H1 (cell line): ENCODE data around the gene UTS2R. TPM values are rescaled to one million over a fixed set of nuclear protein-coding genes. Genes with fewer than 3 reads are reported as not detected.

ENCODE experiments used
- CTCF ChIA-PET: fragments of 300-600 bp; sonication (Branson Sonifier 250); formaldehyde crosslinking; loops from one replicate; lab custom pipeline; 2021; ENCODE audit not compliant: partially characterized antibody; lab: Charles Lee
- POLR2A ChIA-PET: fragments of 300-600 bp; sonication (Branson Sonifier 250); formaldehyde crosslinking; loops from one replicate; lab custom pipeline; 2021; ENCODE audit warnings: inconsistent platforms; ENCODE audit not compliant: partially characterized antibody; lab: Charles Lee
- DNase-seq, 2 experiments: peaks; one replicate each; pipeline versions ENCODE4 v3.0.0 to v3.0.0-alpha.2; 2010 to 2022; ENCODE audit warnings: low spot score in 2 of 2, low read depth in 1 of 2, mixed read lengths in 1 of 2
- FAIRE-seq: peaks from 2 replicates; lab custom pipeline; 2011; peaks lifted over from hg19 to GRCh38; lab: Jason Lieb, UNC
- H2AFZ ChIP-seq: 2 replicates; pipeline ENCODE4 v1.8.1; 2012; ENCODE audit warnings: low read length, inconsistent platforms
- H2AK5ac ChIP-seq: 2 replicates; pipeline ENCODE4 v1.6.1; 2013; ENCODE audit warnings: low read depth, low read length
- H2BK120ac ChIP-seq: replicated peaks from 2 replicates; pipeline ENCODE3; 2013; ENCODE audit warnings: low read depth, low read length, inconsistent platforms
- H2BK12ac ChIP-seq: 2 replicates; pipeline ENCODE4 v1.6.1; 2013; ENCODE audit warnings: low read depth, low read length
- H2BK15ac ChIP-seq: 2 replicates; pipeline ENCODE4 v1.6.1; 2013; ENCODE audit warnings: low read length
- H2BK20ac ChIP-seq: 2 replicates; pipeline ENCODE4 v1.6.1; 2013; ENCODE audit warnings: low read length
- H2BK5ac ChIP-seq: 2 replicates; pipeline ENCODE4 v1.6.1; 2013; ENCODE audit warnings: low read depth, low read length
- H3K14ac ChIP-seq: 2 replicates; pipeline ENCODE4 v1.6.1; 2013; ENCODE audit warnings: inconsistent platforms; ENCODE audit not compliant: insufficient read length
- H3K18ac ChIP-seq: 2 replicates; pipeline ENCODE4 v1.6.1; 2013; ENCODE audit warnings: low read length; ENCODE audit errors: extremely low read depth
- H3K23ac ChIP-seq: 2 replicates; pipeline ENCODE4 v1.6.1; 2013; ENCODE audit warnings: inconsistent platforms; ENCODE audit not compliant: insufficient read length
- H3K23me2 ChIP-seq: 2 replicates; pipeline ENCODE4 v1.6.1; 2013; ENCODE audit warnings: low read depth, low read length
- H3K27ac ChIP-seq: 2 replicates; pipeline ENCODE4 v1.6.1; 2011; ENCODE audit warnings: low read depth, low read length, inconsistent platforms
- H3K27me3 ChIP-seq, 4 experiments: replicated peaks in 1 of 4; 1 replicate in 1 of 4; 2 replicates in 3 of 4; pipeline versions ENCODE4 v1.6.1 to v1.8.1; 2011 to 2013; ENCODE audit warnings: low read length in 3 of 4, mild to moderate bottlenecking in 3 of 4, inconsistent platforms in 2 of 4, mixed read lengths in 2 of 4, moderate library complexity in 1 of 4; ENCODE audit not compliant: control insufficient read depth in 3 of 4, insufficient read depth in 3 of 4; ENCODE audit errors: extremely low read depth in 1 of 4
- H3K36me3 ChIP-seq, 4 experiments: 2 replicates each; pipeline versions ENCODE4 v1.6.1 to v1.8.1; 2011 to 2013; ENCODE audit warnings: mild to moderate bottlenecking in 4 of 4, low read length in 3 of 4, moderate library complexity in 2 of 4, control low read depth in 1 of 4, inconsistent platforms in 1 of 4; ENCODE audit not compliant: insufficient read depth in 4 of 4, control insufficient read depth in 2 of 4
- H3K4ac ChIP-seq: replicated peaks from 2 replicates; pipeline ENCODE3; 2013; ENCODE audit warnings: low read length, low read depth, mixed read lengths, inconsistent platforms; ENCODE audit not compliant: insufficient read length
- H3K4me1 ChIP-seq, 4 experiments: replicated peaks in 1 of 4; 1 replicate in 1 of 4; 2 replicates in 3 of 4; pipeline versions ENCODE4 v1.6.1 to v1.8.1; 2011 to 2013; ENCODE audit warnings: low read length in 3 of 4, inconsistent platforms in 2 of 4, mixed read lengths in 1 of 4; ENCODE audit not compliant: insufficient read depth in 4 of 4, control insufficient read depth in 3 of 4
- H3K4me2 ChIP-seq, 2 experiments: 2 replicates each; pipeline versions ENCODE4 v1.6.1 to v1.8.1; 2011 to 2013; ENCODE audit warnings: low read depth in 2 of 2, low read length in 2 of 2, control low read depth in 1 of 2, inconsistent platforms in 1 of 2, mild to moderate bottlenecking in 1 of 2; ENCODE audit not compliant: insufficient read depth in 1 of 2
- H3K4me3 ChIP-seq, 4 experiments: fragments of 200-600, 300-600 bp in 1 of 4; sonication (generic), shearing (Covaris generic), sonication (Bioruptor Twin) in 1 of 4; 2 replicates each; pipeline versions ENCODE4 v1.5.1 to v1.8.1; 2011 to 2016; ENCODE audit warnings: low read length in 4 of 4, low read depth in 3 of 4, control low read depth in 2 of 4, inconsistent platforms in 2 of 4, mild to moderate bottlenecking in 2 of 4, mixed read lengths in 1 of 4, moderate library complexity in 1 of 4; ENCODE audit not compliant: insufficient read depth in 2 of 4; ENCODE audit errors: extremely low read depth in 1 of 4
- H3K56ac ChIP-seq: replicated peaks from 2 replicates; pipeline ENCODE3; 2013; ENCODE audit warnings: low read depth, mild to moderate bottlenecking, mixed read lengths, low read length, inconsistent platforms; ENCODE audit not compliant: insufficient read length
- H3K79me1 ChIP-seq: 2 replicates; pipeline ENCODE4 v1.6.1; 2013; ENCODE audit warnings: low read depth, low read length, control low read depth
- H3K79me2 ChIP-seq, 2 experiments: 2 replicates each; pipeline versions ENCODE4 v1.6.1 to v1.8.1; 2012 to 2013; ENCODE audit warnings: low read length in 2 of 2, mild to moderate bottlenecking in 2 of 2, inconsistent platforms in 1 of 2; ENCODE audit not compliant: insufficient read depth in 2 of 2, control insufficient read depth in 1 of 2
- H3K9ac ChIP-seq, 4 experiments: replicated peaks in 1 of 4; 1 replicate in 1 of 4; 2 replicates in 3 of 4; pipeline versions ENCODE4 v1.6.1 to v1.8.1; 2011 to 2013; ENCODE audit warnings: low read depth in 3 of 4, low read length in 3 of 4, control low read depth in 2 of 4, mild to moderate bottlenecking in 2 of 4, moderate library complexity in 2 of 4, inconsistent platforms in 1 of 4; ENCODE audit errors: extremely low read depth in 1 of 4
- H3K9me3 ChIP-seq, 2 experiments: 2 replicates each; pipeline versions ENCODE4 v1.6.1 to v1.8.1; 2012 to 2013; ENCODE audit warnings: mild to moderate bottlenecking in 2 of 2, moderate library complexity in 2 of 2, control low read depth in 1 of 2, inconsistent platforms in 1 of 2, low read depth in 1 of 2, low read length in 1 of 2, mixed read lengths in 1 of 2; ENCODE audit not compliant: insufficient read depth in 2 of 2
- H4K20me1 ChIP-seq, 2 experiments: replicated peaks in 1 of 2; 2 replicates each; pipeline versions ENCODE3 to v1.8.1; 2011 to 2013; ENCODE audit warnings: inconsistent platforms in 2 of 2, low read length in 2 of 2, mild to moderate bottlenecking in 1 of 2; ENCODE audit not compliant: insufficient read depth in 2 of 2, control insufficient read depth in 1 of 2
- H4K5ac ChIP-seq: 2 replicates; pipeline ENCODE4 v1.6.1; 2013; ENCODE audit warnings: low read length, low read depth, mixed read lengths, inconsistent platforms; ENCODE audit not compliant: insufficient read length
- H4K8ac ChIP-seq: 2 replicates; pipeline ENCODE4 v1.8.0; 2013; ENCODE audit warnings: mild to moderate bottlenecking, moderate library complexity, low read length, inconsistent platforms; ENCODE audit not compliant: insufficient read depth; ENCODE audit errors: extremely low read depth
- H4K91ac ChIP-seq: replicated peaks from 2 replicates; pipeline ENCODE3; 2013; ENCODE audit warnings: low read length, mixed read lengths, inconsistent platforms; ENCODE audit not compliant: insufficient read length
- ATF3 ChIP-seq: IDR thresholded peaks from 2 replicates; pipeline ENCODE4 v1.6.1; 2011; ENCODE audit warnings: low read depth, mild to moderate bottlenecking, low read length; ENCODE audit not compliant: insufficient read depth
- BRCA1 ChIP-seq: IDR thresholded peaks from 2 replicates; pipeline ENCODE4 v1.6.1; 2012; ENCODE audit warnings: low read depth, low read length, improper control_type of control experiment
- CEBPB ChIP-seq: IDR thresholded peaks from 2 replicates; pipeline ENCODE4 v1.6.1; 2012; ENCODE audit warnings: low read depth, low read length
- CHD2 ChIP-seq: IDR thresholded peaks from 2 replicates; pipeline ENCODE4 v1.6.1; 2012; ENCODE audit warnings: low read length, improper control_type of control experiment
- EZH2 ChIP-seq: fragments of 200-600 bp; sonication (generic); IDR thresholded peaks from 2 replicates; pipeline ENCODE4 v1.7.1; 2012; ENCODE audit warnings: low read depth, mild to moderate bottlenecking, moderate library complexity, low read length, inconsistent platforms; ENCODE audit not compliant: severe bottlenecking
- POLR2A ChIP-seq, 2 experiments: IDR thresholded peaks; 1 replicate in 1 of 2; 2 replicates in 1 of 2; pipeline ENCODE4 v1.6.1; 2011; ENCODE audit warnings: low read depth in 2 of 2, low read length in 2 of 2, mild to moderate bottlenecking in 2 of 2; ENCODE audit errors: control extremely low read depth in 1 of 2
- RFX5 ChIP-seq: IDR thresholded peaks from 2 replicates; pipeline ENCODE4 v1.6.1; 2011; ENCODE audit warnings: low read depth, low read length, improper control_type of control experiment, borderline replicate concordance
- SIX5 ChIP-seq: IDR thresholded peaks from 2 replicates; pipeline ENCODE4 v1.6.1; 2011; ENCODE audit warnings: mild to moderate bottlenecking, low read depth, low read length
- SP1 ChIP-seq: IDR thresholded peaks from 2 replicates; pipeline ENCODE4 v1.6.1; 2011; ENCODE audit warnings: low read depth, low read length
- WGBS, 2 experiments: shearing (Covaris generic) in 1 of 2; methylation state at CpG; one replicate each; pipeline versions ENCODE4 v1.1.6 to v1.1.7; 2013 to 2015; ENCODE audit warnings: low lambda C conversion rate in 2 of 2, mixed read lengths in 2 of 2, inconsistent platforms in 1 of 2, low coverage in 1 of 2, missing lambda C conversion rate in 1 of 2; ENCODE audit not compliant: insufficient replicate concordance in 2 of 2, insufficient coverage in 1 of 2, insufficient read length in 1 of 2; ENCODE audit errors: extremely low coverage in 1 of 2, missing lambda C conversion rate in 1 of 2; 5-methylcytosine and 5-hydroxymethylcytosine counted together
- polyA plus RNA-seq, 7 experiments: library from polyadenylated mRNA; depleted of rRNA in 3 of 7; stranded (reverse) in 5 of 7; unstranded in 2 of 7; fragments of >200 nt in 5 of 7; fragments of 200-250 nt in 2 of 7; gene quantifications; 1 replicate in 5 of 7; 2 replicates in 1 of 7; 4 replicates in 1 of 7; pipeline versions ENCODE4 v1.2.1 to v1.2.3, GENCODE V29; 2011 to 2013; ENCODE audit warnings: missing spikeins in 2 of 7, mixed read lengths in 2 of 7
- total RNA-seq: library from RNA; stranded (reverse); fragmentation: NEBNext Ultra II Directional; extraction: Animal tissue kit (Norgen Biotek cat#: 25700); gene quantifications from 2 replicates; pipeline ENCODE4 v1.2.1, GENCODE V29; 2021

The UTS2R gene
- total and polyA plus RNA-seq, 2 of the 8 experiments (the other 6 are each of a cell fraction or from before 2014, with no cell fraction given): 0.27 TPM; not detected in 1

- Histone ChIP-seq H3K79me2 (no peaks in the 10 kb centered on the region), H3K18ac (no peak overlapping the region), H3K9me3 (no peaks in the 10 kb centered on the region), H4K91ac (no peak overlapping the region), H2BK5ac (no peak overlapping the region), H2AK5ac (no peak overlapping the region), H3K79me1 (no peaks in the 10 kb centered on the region), H3K27me3 (no peaks in the 10 kb centered on the region), H3K23me2 (no peaks in the 10 kb centered on the region), H3K27ac (no peak overlapping the region), H4K5ac (no peak overlapping the region), H4K8ac (no peak overlapping the region), H2BK15ac (no peak overlapping the region), H3K56ac (no peak overlapping the region), H2BK12ac (no peak overlapping the region), H3K4me3 (no peak overlapping the region), H3K23ac (no peak overlapping the region), H3K4me1 (no peaks in the 10 kb centered on the region), H3K36me3 (peaks cover 0 to 11% (median 2%) of the 10 kb centered on the region in 4 experiments; a peak in 3 of 8 replicates), H2BK20ac (no peak overlapping the region), H3K14ac (no peak overlapping the region), H4K20me1 (peaks cover 0 to 1% of the 10 kb centered on the region in 2 experiments), H3K4me2 (no peak overlapping the region), H2BK120ac (no peak overlapping the region), H3K9ac (no peak overlapping the region), H3K4ac (no peak overlapping the region), H2AFZ (no peak overlapping the region)
- TF ChIP-seq CHD2 (no peak), SIX5 (no peak), BRCA1 (no peak), EZH2 (no peak), ATF3 (no peak), POLR2A (IDR thresholded peaks at IDR 0.05; ENCODE audit: control extremely low read depth in 1 of 2, low read depth in 2 of 2, low read length in 2 of 2) (no peak), CEBPB (no peak), RFX5 (no peak), SP1 (no peak)
- FAIRE-seq: no peak
- 98% methylated on average over 11 of the region's 14 CpGs; no CpG with 5 or more reads in 1 of the 2 experiments for WGBS, 2 experiments
- ChIA-PET POLR2A (no interaction called here), CTCF (no interaction called here)
- no peak for DNase-seq
These were observed 33.5 kb downstream of the UTS2R start for GRCh38 chr17:82405051-82405450.
